ENCODE data around the gene ECE1.

GRCh38 chr1:21291184-21291583, 921 bp upstream of the ECE1 start:
- TF ChIP-seq CTCF (IDR thresholded peaks at IDR 0.05) (no peak), POLR2A (IDR thresholded peaks at IDR 0.05) (no peak)

Data from uterus (tissue), 2 donors.